Measurements from ENCODE around the gene NEK7.

NEK7 gene

GRCh38 chr1:198346178-198346577 is 189.4 kb downstream of the NEK7 start:
- no peaks in the 10 kb centered on the region for H3K27me3 ChIP-seq (ENCODE audit: control insufficient read depth, insufficient read depth, low read length)
- no peak overlapping the region for H3K9ac ChIP-seq (ENCODE audit: low read length)
- no peak overlapping the region for H3K27ac ChIP-seq (ENCODE audit: low read depth, low read length)
- no peaks in the 10 kb centered on the region for H3K9me3 ChIP-seq (ENCODE audit: control insufficient read depth, insufficient read depth, low read depth, low read length)
- no peak overlapping the region for H3K4me3 ChIP-seq (ENCODE audit: low read depth, low read length)
- H3K4me1 ChIP-seq (ENCODE audit: control insufficient read depth, insufficient read depth, low read length), result no peaks in the 10 kb centered on the region
- no peaks in the 10 kb centered on the region for H3K36me3 ChIP-seq (ENCODE audit: control insufficient read depth, insufficient read depth, low read length)

- H3K9me3 ChIP-seq (ENCODE audit: control insufficient read depth, insufficient read depth, low read depth, low read length), result no peaks in the 10 kb centered on the region
- no peaks in the 10 kb centered on the region for H3K4me1 ChIP-seq (ENCODE audit: control insufficient read depth, insufficient read depth, low read length)
Observed at GRCh38 chr1:198350456-198350855, 193.7 kb downstream of the NEK7 start.

GRCh38 chr1:198352975-198353695 is 196.3 kb downstream of the NEK7 start:
- Histone ChIP-seq H3K4me1 (ENCODE audit: control insufficient read depth, insufficient read depth, low read length) (no peaks in the 10 kb centered on the region), H3K9ac (ENCODE audit: low read length) (no peak overlapping the region), H3K9me3 (ENCODE audit: control insufficient read depth, insufficient read depth, low read depth, low read length) (no peaks in the 10 kb centered on the region), H3K36me3 (ENCODE audit: control insufficient read depth, insufficient read depth, low read length) (no peaks in the 10 kb centered on the region), H3K27me3 (ENCODE audit: control insufficient read depth, insufficient read depth, low read length) (no peaks in the 10 kb centered on the region), H3K4me3 (ENCODE audit: low read depth, low read length) (no peak overlapping the region), H3K27ac (ENCODE audit: low read depth, low read length) (no peak overlapping the region)

More at GRCh38 chr1:198350456-198350855, 193.7 kb downstream of the NEK7 start:
- Histone ChIP-seq H3K4me3 (ENCODE audit: low read depth, low read length) (no peak overlapping the region), H3K9ac (ENCODE audit: low read length) (no peak overlapping the region), H3K36me3 (ENCODE audit: control insufficient read depth, insufficient read depth, low read length) (no peaks in the 10 kb centered on the region), H3K27ac (ENCODE audit: low read depth, low read length) (no peak overlapping the region), H3K27me3 (ENCODE audit: control insufficient read depth, insufficient read depth, low read length) (no peaks in the 10 kb centered on the region)

GRCh38 chr1:198357937-198358336 is 201.1 kb downstream of the NEK7 start:
- Histone ChIP-seq H3K36me3 (ENCODE audit: control insufficient read depth, insufficient read depth, low read length) (no peaks in the 10 kb centered on the region), H3K9me3 (ENCODE audit: control insufficient read depth, insufficient read depth, low read depth, low read length) (no peaks in the 10 kb centered on the region), H3K27ac (ENCODE audit: low read depth, low read length) (no peak overlapping the region), H3K9ac (ENCODE audit: low read length) (no peak overlapping the region), H3K4me3 (ENCODE audit: low read depth, low read length) (no peak overlapping the region), H3K27me3 (ENCODE audit: control insufficient read depth, insufficient read depth, low read length) (no peaks in the 10 kb centered on the region), H3K4me1 (ENCODE audit: control insufficient read depth, insufficient read depth, low read length) (peaks cover 6% of the 10 kb centered on the region; the same call in 1 of the 2 replicates)

GRCh38 chr1:198359024-198359653 is 202.3 kb downstream of the NEK7 start:
- H3K27me3 ChIP-seq (ENCODE audit: control insufficient read depth, insufficient read depth, low read length), result no peaks in the 10 kb centered on the region
- H3K4me3 ChIP-seq (ENCODE audit: low read depth, low read length), result no peak overlapping the region
- H3K9ac ChIP-seq (ENCODE audit: low read length), result no peak overlapping the region
- no peaks in the 10 kb centered on the region for H3K36me3 ChIP-seq (ENCODE audit: control insufficient read depth, insufficient read depth, low read length)
- H3K27ac ChIP-seq (ENCODE audit: low read depth, low read length), result no peak overlapping the region
- peaks cover 6% of the 10 kb centered on the region; the same call in 1 of the 2 replicates for H3K4me1 ChIP-seq (ENCODE audit: control insufficient read depth, insufficient read depth, low read length)
- no peaks in the 10 kb centered on the region for H3K9me3 ChIP-seq (ENCODE audit: control insufficient read depth, insufficient read depth, low read depth, low read length)

- Histone ChIP-seq H3K4me3 (ENCODE audit: low read depth, low read length) (no peak overlapping the region), H3K4me1 (ENCODE audit: control insufficient read depth, insufficient read depth, low read length) (peaks cover 6% of the 10 kb centered on the region; the same call in 1 of the 2 replicates), H3K9me3 (ENCODE audit: control insufficient read depth, insufficient read depth, low read depth, low read length) (no peaks in the 10 kb centered on the region), H3K27me3 (ENCODE audit: control insufficient read depth, insufficient read depth, low read length) (no peaks in the 10 kb centered on the region), H3K36me3 (ENCODE audit: control insufficient read depth, insufficient read depth, low read length) (no peaks in the 10 kb centered on the region), H3K27ac (ENCODE audit: low read depth, low read length) (no peak overlapping the region), H3K9ac (ENCODE audit: low read length) (no peak overlapping the region)
Observed at GRCh38 chr1:198360208-198360729, 203.5 kb downstream of the NEK7 start.

- H3K4me3 ChIP-seq (ENCODE audit: low read depth, low read length), result no peak overlapping the region
- H3K9me3 ChIP-seq (ENCODE audit: control insufficient read depth, insufficient read depth, low read depth, low read length), result no peaks in the 10 kb centered on the region
- H3K4me1 ChIP-seq (ENCODE audit: control insufficient read depth, insufficient read depth, low read length), result peaks cover 6% of the 10 kb centered on the region; the same call in 1 of the 2 replicates
- H3K27ac ChIP-seq (ENCODE audit: low read depth, low read length), result no peak overlapping the region
- H3K27me3 ChIP-seq (ENCODE audit: control insufficient read depth, insufficient read depth, low read length), result no peaks in the 10 kb centered on the region
- H3K36me3 ChIP-seq (ENCODE audit: control insufficient read depth, insufficient read depth, low read length), result no peaks in the 10 kb centered on the region
- no peak overlapping the region for H3K9ac ChIP-seq (ENCODE audit: low read length)
Observed at GRCh38 chr1:198361237-198361767, 204.5 kb downstream of the NEK7 start.

GRCh38 chr1:198363625-198364151 is 206.9 kb downstream of the NEK7 start:
- Histone ChIP-seq H3K9me3 (ENCODE audit: control insufficient read depth, insufficient read depth, low read depth, low read length) (no peaks in the 10 kb centered on the region), H3K36me3 (ENCODE audit: control insufficient read depth, insufficient read depth, low read length) (no peaks in the 10 kb centered on the region), H3K4me1 (ENCODE audit: control insufficient read depth, insufficient read depth, low read length) (peaks cover 6% of the 10 kb centered on the region; the same call in 1 of the 2 replicates), H3K4me3 (ENCODE audit: low read depth, low read length) (no peak overlapping the region), H3K27ac (ENCODE audit: low read depth, low read length) (no peak overlapping the region), H3K27me3 (ENCODE audit: control insufficient read depth, insufficient read depth, low read length) (no peaks in the 10 kb centered on the region), H3K9ac (ENCODE audit: low read length) (no peak overlapping the region)

- no peaks in the 10 kb centered on the region for H3K9me3 ChIP-seq (ENCODE audit: control insufficient read depth, insufficient read depth, low read depth, low read length)
- no peak overlapping the region for H3K9ac ChIP-seq (ENCODE audit: low read length)
- H3K4me1 ChIP-seq (ENCODE audit: control insufficient read depth, insufficient read depth, low read length), result peaks cover 6% of the 10 kb centered on the region; the same call in 1 of the 2 replicates
- H3K36me3 ChIP-seq (ENCODE audit: control insufficient read depth, insufficient read depth, low read length), result no peaks in the 10 kb centered on the region
- H3K27ac ChIP-seq (ENCODE audit: low read depth, low read length), result no peak overlapping the region
- no peak overlapping the region for H3K4me3 ChIP-seq (ENCODE audit: low read depth, low read length)
- no peaks in the 10 kb centered on the region for H3K27me3 ChIP-seq (ENCODE audit: control insufficient read depth, insufficient read depth, low read length)
Observed at GRCh38 chr1:198364471-198364870, 207.7 kb downstream of the NEK7 start.

- H3K4me1 ChIP-seq (ENCODE audit: control insufficient read depth, insufficient read depth, low read length), result no peaks in the 10 kb centered on the region
- no peaks in the 10 kb centered on the region for H3K27me3 ChIP-seq (ENCODE audit: control insufficient read depth, insufficient read depth, low read length)
- no peaks in the 10 kb centered on the region for H3K9me3 ChIP-seq (ENCODE audit: control insufficient read depth, insufficient read depth, low read depth, low read length)
- no peak overlapping the region for H3K27ac ChIP-seq (ENCODE audit: low read depth, low read length)
- no peak overlapping the region for H3K9ac ChIP-seq (ENCODE audit: low read length)
- no peaks in the 10 kb centered on the region for H3K36me3 ChIP-seq (ENCODE audit: control insufficient read depth, insufficient read depth, low read length)
- H3K4me3 ChIP-seq (ENCODE audit: low read depth, low read length), result no peak overlapping the region
Observed at GRCh38 chr1:198367296-198367695, 210.5 kb downstream of the NEK7 start.

GRCh38 chr1:198370996-198371395 is 214.2 kb downstream of the NEK7 start:
- H3K27ac ChIP-seq (ENCODE audit: low read depth, low read length), result no peak overlapping the region
- no peaks in the 10 kb centered on the region for H3K27me3 ChIP-seq (ENCODE audit: control insufficient read depth, insufficient read depth, low read length)
- no peak overlapping the region for H3K9ac ChIP-seq (ENCODE audit: low read length)
- H3K4me1 ChIP-seq (ENCODE audit: control insufficient read depth, insufficient read depth, low read length), result no peaks in the 10 kb centered on the region
- H3K4me3 ChIP-seq (ENCODE audit: low read depth, low read length), result no peak overlapping the region
- H3K36me3 ChIP-seq (ENCODE audit: control insufficient read depth, insufficient read depth, low read length), result no peaks in the 10 kb centered on the region
- H3K9me3 ChIP-seq (ENCODE audit: control insufficient read depth, insufficient read depth, low read depth, low read length), result peaks cover 17% of the 10 kb centered on the region
